HEK293T (cell line): ENCODE measurements around the gene APBA1.
"Not testable (repeated sequence)": the region's sequence is repeated elsewhere in the genome, so short reads cannot be mapped to it uniquely, and the experiment has no call there.

Experiments
- CTCF ChIA-PET: fragments of 350-600 bp; formaldehyde crosslinking; extraction: SDS; loops from one replicate; lab custom pipeline; 2021; ENCODE audit warnings: antibody characterized with exemption, inconsistent platforms; lab: Yijun Ruan, JAX
- POLR2A ChIA-PET: fragments of 350-600 bp; formaldehyde crosslinking; extraction: SDS; loops from one replicate; lab custom pipeline; 2020; ENCODE audit warnings: antibody characterized with exemption, inconsistent platforms; lab: Yijun Ruan, JAX
- DNase-seq: peaks from one replicate; pipeline ENCODE4 v3.0.0; 2012; ENCODE audit warnings: mixed read lengths; ENCODE audit errors: extremely low spot score
- ARNT ChIP-seq: fragments of 450-650 bp; IDR thresholded peaks from 2 replicates; pipeline ENCODE4 v1.6.1; 2017; ENCODE audit warnings: mild to moderate bottlenecking
- BHLHE40 ChIP-seq: fragments of 450-650 bp; IDR thresholded peaks from 2 replicates; pipeline ENCODE4 v1.6.1; 2016; ENCODE audit warnings: mild to moderate bottlenecking, moderate library complexity, borderline replicate concordance
- CTBP1 ChIP-seq: fragments of 450-650 bp; IDR thresholded peaks from 2 replicates; pipeline ENCODE4 v1.6.1; 2016; ENCODE audit warnings: borderline replicate concordance
- ELF4 ChIP-seq: fragments of 450-650 bp; IDR thresholded peaks from 2 replicates; pipeline ENCODE4 v1.6.1; 2017; ENCODE audit warnings: antibody characterized with exemption
- FOXA1 ChIP-seq: fragments of 450-650 bp; IDR thresholded peaks from 2 replicates; pipeline ENCODE4 v1.6.1; 2016; ENCODE audit warnings: mild to moderate bottlenecking
- FOXK2 ChIP-seq: fragments of 450-650 bp; IDR thresholded peaks from 2 replicates; pipeline ENCODE4 v1.6.1; 2016; ENCODE audit warnings: mild to moderate bottlenecking
- FOXM1 ChIP-seq: fragments of 450-650 bp; IDR thresholded peaks from 2 replicates; pipeline ENCODE4 v1.6.1; 2017; ENCODE audit warnings: mild to moderate bottlenecking, borderline replicate concordance
- HDGF ChIP-seq: fragments of 450-650 bp; IDR thresholded peaks from 2 replicates; pipeline ENCODE4 v1.6.1; 2017; ENCODE audit warnings: antibody characterized with exemption, borderline replicate concordance
- L3MBTL2 ChIP-seq: fragments of 450-650 bp; conservative IDR thresholded peaks from 2 replicates; pipeline ENCODE4 v1.6.1; 2016; ENCODE audit warnings: mild to moderate bottlenecking
- LEF1 ChIP-seq: fragments of 450-650 bp; IDR thresholded peaks from 2 replicates; pipeline ENCODE4 v1.6.1; 2017; ENCODE audit warnings: mild to moderate bottlenecking, borderline replicate concordance
- NFRKB ChIP-seq: fragments of 450-650 bp; IDR thresholded peaks from 2 replicates; pipeline ENCODE4 v1.6.1; 2016; ENCODE audit warnings: mild to moderate bottlenecking, moderate library complexity
- PKNOX1 ChIP-seq: fragments of 450-650 bp; IDR thresholded peaks from 2 replicates; pipeline ENCODE4 v1.6.1; 2016
- SP1 ChIP-seq: fragments of 450-650 bp; IDR thresholded peaks from 2 replicates; pipeline ENCODE4 v1.6.1; 2017
- SUZ12 ChIP-seq: fragments of 450-650 bp; IDR thresholded peaks from 2 replicates; pipeline ENCODE4 v1.6.1; 2016; ENCODE audit warnings: mild to moderate bottlenecking
- TARDBP ChIP-seq: fragments of 450-650 bp; IDR thresholded peaks from 2 replicates; pipeline ENCODE4 v1.6.1; 2016
- ZNF384 ChIP-seq: fragments of 450-650 bp; IDR thresholded peaks from 2 replicates; pipeline ENCODE4 v1.6.1; 2016

APBA1 gene

GRCh38 chr9:69444791-69445190, 227.4 kb downstream of the APBA1 start:
- ChIA-PET POLR2A (no interaction called here), CTCF (interaction anchor here (0.7 kb wide), 1 partner anchor 19 kb away, joined by 3 read pairs; no protein-coding TSS in a partner anchor)
- TF ChIP-seq CTBP1 = no peak
- TF ChIP-seq ELF4 = no peak
- TF ChIP-seq ZNF384 = no peak
- TF ChIP-seq FOXM1 = no peak
- TF ChIP-seq BHLHE40 = no peak
- no peak for TF ChIP-seq FOXA1
- TF ChIP-seq NFRKB = no peak
- TF ChIP-seq TARDBP = no peak
- TF ChIP-seq FOXK2 = no peak
- no peak for DNase-seq

GRCh38 chr9:69444021-69444420, 228.2 kb downstream of the APBA1 start:
- CTCF ChIA-PET = no interaction called here
- no peak for TF ChIP-seq ARNT
- no peak for TF ChIP-seq ELF4
- TF ChIP-seq SUZ12 = no peak
- no peak for TF ChIP-seq PKNOX1
- POLR2A ChIA-PET = no interaction called here
- DNase-seq = no peak

- TF ChIP-seq TARDBP = no peak
- no peak for TF ChIP-seq FOXM1
- no peak for TF ChIP-seq HDGF
- TF ChIP-seq SUZ12 = no peak
- TF ChIP-seq ELF4 = no peak
- CTCF ChIA-PET = no interaction called here
- DNase-seq = no peak
- POLR2A ChIA-PET = no interaction called here
Observed at GRCh38 chr9:69443178-69443577, 229.0 kb downstream of the APBA1 start.

GRCh38 chr9:69442486-69442885, 229.7 kb downstream of the APBA1 start:
- ChIA-PET CTCF (interaction anchor here (1.5 kb wide), 1 partner anchor 9 kb away, joined by 3 read pairs; no protein-coding TSS in a partner anchor), POLR2A (no interaction called here)
- DNase-seq = no peak
- no peak for TF ChIP-seq CTBP1
- TF ChIP-seq HDGF = no peak
- TF ChIP-seq L3MBTL2 = no peak
- no peak for TF ChIP-seq PKNOX1
- no peak for TF ChIP-seq FOXM1
- no peak for TF ChIP-seq SP1
- TF ChIP-seq TARDBP = no peak
- no peak for TF ChIP-seq LEF1

- DNase-seq, CTCF ChIA-PET, POLR2A ChIA-PET: not testable (repeated sequence)
Observed at GRCh38 chr9:69440254-69440955, 231.8 kb downstream of the APBA1 start.

GRCh38 chr9:69439654-69440053, 232.5 kb downstream of the APBA1 start:
- DNase-seq, POLR2A ChIA-PET, CTCF ChIA-PET: not testable (repeated sequence)

- TF ChIP-seq FOXM1 (no peak), CTBP1 (no peak), L3MBTL2 (no peak), FOXA1 (no peak), ZNF384 (no peak), BHLHE40 (no peak), HDGF (no peak), ELF4 (no peak), TARDBP (no peak), ARNT (no peak), PKNOX1 (no peak), LEF1 (no peak), FOXK2 (no peak), SUZ12 (no peak), SP1 (no peak), NFRKB (no peak)
- CTCF ChIA-PET = interaction anchor here (1.5 kb wide), 1 partner anchor 8 kb away, joined by 3 read pairs; no protein-coding TSS in a partner anchor
- no peak for DNase-seq
- POLR2A ChIA-PET = no interaction called here
Observed at GRCh38 chr9:69433968-69434367, 238.2 kb downstream of the APBA1 start.

GRCh38 chr9:69433392-69433791, 238.8 kb downstream of the APBA1 start:
- CTCF ChIA-PET = interaction anchor here (1.5 kb wide), 1 partner anchor 9 kb away, joined by 3 read pairs; no protein-coding TSS in a partner anchor
- DNase-seq = no peak
- POLR2A ChIA-PET = no interaction called here
- TF ChIP-seq SP1 (no peak), CTBP1 (no peak), SUZ12 (no peak), NFRKB (no peak), L3MBTL2 (no peak), FOXA1 (no peak), ARNT (no peak), ELF4 (no peak), TARDBP (no peak), FOXK2 (no peak), ZNF384 (no peak), LEF1 (no peak)
